Stimulated activated CD4-positive, alpha-beta T cell treated with anti-CD3 and anti-CD28 coated beads, Interleukin-15, amount 100 ng/mL, for 24 hours (primary cell): ENCODE data around the gene ZNF580.
A peak's percentile ranks its signal among the peaks of the same experiment; 100 is the strongest.

Experiments used
- DNase-seq: peaks from one replicate; pipeline ENCODE4 v3.0.0-alpha.2; 2020

The ZNF580 gene

GRCh38 chr19:55624109-55625003 lies 16.4 kb upstream of the ZNF580 start, which contains the start of gene ZNF784:
ZNF784 (minus strand) TSS chr19:55624566; CDS start chr19:55624561, 5 bp downstream.
- DNase-seq = peak; percentile 95

- no peak for DNase-seq
These were observed 15.8 kb upstream of the ZNF580 start for GRCh38 chr19:55625004-55625326.

GRCh38 chr19:55626350-55626749 lies 14.5 kb upstream of the ZNF580 start:
- DNase-seq = peak; percentile 69

- DNase-seq = peak; percentile 92
These were observed 8.4 kb upstream of the ZNF580 start for GRCh38 chr19:55632463-55632834.

- no peak for DNase-seq
These were observed 6.9 kb upstream of the ZNF580 start for GRCh38 chr19:55633861-55634260.

- DNase-seq = no peak
These were observed 5.5 kb upstream of the ZNF580 start for GRCh38 chr19:55635334-55635717.

GRCh38 chr19:55635856-55636440 lies 4.9 kb upstream of the ZNF580 start:
- no peak for DNase-seq

GRCh38 chr19:55636723-55637122 lies 4.1 kb upstream of the ZNF580 start:
- DNase-seq = no peak

GRCh38 chr19:55637534-55637933 lies 3.3 kb upstream of the ZNF580 start:
- no peak for DNase-seq

GRCh38 chr19:55638864-55639359 lies 1.9 kb upstream of the ZNF580 start:
- DNase-seq = peak; percentile 75

GRCh38 chr19:55640043-55640576 lies 692 bp upstream of the ZNF580 start:
- peak; percentile 79 for DNase-seq

GRCh38 chr19:55641426-55642152 lies 787 bp downstream of the ZNF580 start:
- DNase-seq = peak; percentile 60

GRCh38 chr19:55642153-55643002 lies 1.6 kb downstream of the ZNF580 start:
- DNase-seq = peak; percentile 64

- peak; percentile 89 for DNase-seq
These were observed 2.4 kb downstream of the ZNF580 start, which contains the start of gene ZNF581 for GRCh38 chr19:55643003-55643886. ZNF581 (plus strand) TSS chr19:55643649; CDS start chr19:55644572, 923 bp downstream.

- no peak for DNase-seq
These were observed 3.0 kb downstream of the ZNF580 start for GRCh38 chr19:55643887-55644176.

- DNase-seq = no peak
These were observed 3.5 kb downstream of the ZNF580 start for GRCh38 chr19:55644191-55644833.

GRCh38 chr19:55644842-55645511 lies 4.2 kb downstream of the ZNF580 start:
- no peak for DNase-seq

- DNase-seq = no peak
These were observed 4.7 kb downstream of the ZNF580 start for GRCh38 chr19:55645512-55645881.

- no peak for DNase-seq
These were observed 6.3 kb downstream of the ZNF580 start for GRCh38 chr19:55646889-55647731.
